Measurements from ENCODE around the gene PDF. TPM values are rescaled to one million over a fixed set of nuclear protein-coding genes. Genes with fewer than 3 reads are reported as not detected.
"Not testable (repeated sequence)": the region's sequence is repeated elsewhere in the genome, so short reads cannot be mapped to it uniquely, and the experiment has no call there.

The PDF gene
- total RNA-seq, 1 donor from 2014 or later, result 15.1 TPM

DNA sequence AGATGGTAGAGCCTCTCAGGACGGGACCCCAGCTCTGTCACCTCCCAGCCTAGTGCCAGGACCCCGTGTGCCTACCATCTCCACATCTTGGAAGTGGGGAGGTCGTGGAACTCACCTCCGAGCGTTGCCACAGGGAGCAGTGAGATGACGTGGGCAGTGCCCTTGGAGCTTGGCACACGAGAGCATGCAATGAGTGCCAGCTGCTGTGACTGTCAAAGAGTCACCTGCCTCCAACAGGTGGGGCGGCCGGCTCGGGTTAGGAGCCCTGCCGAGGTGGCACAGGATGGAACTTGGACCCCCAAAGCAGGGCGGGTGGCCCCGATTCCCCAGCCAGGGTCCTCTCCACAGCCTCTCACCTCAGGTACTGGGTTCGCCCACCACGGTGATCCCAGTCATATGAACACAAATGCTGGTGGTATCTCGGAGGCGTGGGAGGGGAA lies 13.8 kb downstream of the PDF start:
- no peak for DNase-seq (ENCODE audit: low spot score)

GRCh38 chr16:69315486-69316311 lies 14.7 kb downstream of the PDF start:
- no peak for DNase-seq (ENCODE audit: low spot score)

DNA sequence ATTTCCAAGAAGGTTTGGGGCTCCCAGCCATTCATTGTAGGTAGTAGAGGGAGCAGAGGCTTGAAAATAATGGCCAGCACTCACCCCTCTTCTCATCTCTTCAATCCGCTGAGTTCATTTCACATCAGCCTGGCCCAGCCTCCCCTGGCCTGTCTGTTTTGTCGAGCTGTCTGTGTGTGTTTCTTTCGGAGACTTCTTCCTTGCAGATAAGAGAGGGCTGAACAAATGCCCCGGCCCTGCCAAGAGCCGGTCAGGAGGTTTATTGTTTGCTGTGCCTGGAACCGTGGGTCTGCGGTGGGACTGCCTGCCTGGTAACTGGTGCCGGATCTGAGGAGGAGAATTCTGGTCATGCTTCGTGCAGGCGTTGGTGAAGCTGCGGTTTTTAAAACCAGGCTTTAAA lies 15.9 kb downstream of the PDF start:
- no peak for DNase-seq (ENCODE audit: low spot score)

DNA sequence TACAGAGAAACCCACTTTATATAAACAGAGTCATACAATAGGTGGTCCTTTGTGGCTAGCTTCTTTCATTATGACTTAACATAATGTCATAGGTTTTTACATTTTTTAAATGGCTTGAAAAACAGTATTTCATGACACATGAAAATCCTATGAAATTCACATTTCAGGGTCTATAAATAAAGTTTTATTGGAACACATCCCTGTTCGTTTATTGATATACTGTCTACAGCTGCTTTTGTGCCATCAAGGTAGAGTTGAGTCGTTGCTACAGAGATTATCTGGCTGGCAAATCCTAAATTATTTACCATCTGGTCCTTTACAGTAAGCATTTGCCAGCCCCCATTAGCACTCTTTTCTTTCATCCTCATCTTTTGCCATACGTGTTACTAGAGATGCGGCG lies 16.9 kb downstream of the PDF start:
- DNase-seq (ENCODE audit: low spot score), result no peak

- no peak for DNase-seq (ENCODE audit: low spot score)
These were observed 18.6 kb downstream of the PDF start for GRCh38 chr16:69311533-69312387.

DNA sequence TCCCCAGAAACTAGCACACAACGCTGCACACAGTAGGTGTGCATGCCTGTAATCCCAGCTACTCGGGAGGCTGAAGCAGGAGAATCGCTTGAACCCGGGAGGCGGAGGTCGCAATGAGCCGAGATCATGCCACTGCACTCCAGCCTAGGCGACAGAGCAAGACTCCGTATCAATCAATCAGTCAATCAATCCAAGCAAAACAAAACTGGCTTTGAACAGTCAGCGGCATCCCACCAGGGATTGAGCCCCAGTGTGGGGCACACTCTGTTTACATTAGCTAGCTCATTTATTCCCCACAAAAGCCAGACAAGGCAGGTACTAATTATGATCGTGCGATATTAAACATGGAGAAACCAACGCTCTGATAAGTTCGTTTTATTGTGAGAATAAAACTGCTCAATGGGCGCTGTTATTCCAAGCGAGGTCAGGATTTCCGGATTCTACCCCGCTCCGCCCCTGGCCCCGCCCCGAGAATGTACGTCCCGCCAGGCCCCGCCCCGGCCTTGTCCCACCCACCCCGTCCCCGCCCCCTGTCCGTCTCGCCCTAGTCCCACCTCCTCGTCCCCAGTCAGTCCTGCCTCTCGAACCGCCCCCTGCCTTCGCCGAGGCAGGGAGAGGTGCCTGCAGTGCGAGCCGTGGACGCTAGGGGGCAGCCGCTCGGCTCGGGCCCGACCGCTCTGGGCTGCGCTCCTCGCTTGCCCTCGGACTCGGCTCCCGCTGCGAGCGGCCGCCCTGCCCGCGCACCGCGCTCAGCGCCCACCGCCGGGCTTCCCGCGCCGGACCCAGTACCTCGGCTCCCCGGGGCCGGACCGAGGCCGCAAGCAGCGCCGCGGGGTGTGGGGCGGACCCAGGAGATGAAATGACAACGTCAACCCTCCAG lies 19.5 kb downstream of the PDF start, which contains the start of gene VPS4A:
Gene VPS4A, plus strand, starts transcription at position 698 of the 880 bp plus-strand sequence. Its CDS starts 162 bp downstream, at position 860.
- DNase-seq (ENCODE audit: low spot score), result peak; percentile 96

DNA sequence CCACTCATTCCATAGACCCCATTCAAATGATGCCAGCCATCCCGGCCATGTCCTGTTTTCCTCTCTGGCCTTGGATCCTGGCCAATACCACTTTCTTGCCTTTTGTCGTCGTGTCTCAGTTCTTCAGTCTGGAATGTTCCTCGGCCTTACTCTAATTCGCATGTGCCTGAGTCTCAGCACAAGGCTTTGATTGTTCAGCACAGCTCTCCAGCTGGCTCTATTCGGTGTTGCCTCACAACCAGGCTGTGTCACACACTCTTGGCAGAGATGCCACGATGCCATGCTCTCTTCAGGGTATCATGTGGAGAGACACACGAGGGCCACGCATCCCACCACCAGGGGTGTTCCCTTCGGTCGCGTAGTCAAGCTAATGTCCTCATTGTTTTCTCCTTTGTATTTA lies 21.1 kb downstream of the PDF start:
- DNase-seq (ENCODE audit: low spot score), result no peak

DNA sequence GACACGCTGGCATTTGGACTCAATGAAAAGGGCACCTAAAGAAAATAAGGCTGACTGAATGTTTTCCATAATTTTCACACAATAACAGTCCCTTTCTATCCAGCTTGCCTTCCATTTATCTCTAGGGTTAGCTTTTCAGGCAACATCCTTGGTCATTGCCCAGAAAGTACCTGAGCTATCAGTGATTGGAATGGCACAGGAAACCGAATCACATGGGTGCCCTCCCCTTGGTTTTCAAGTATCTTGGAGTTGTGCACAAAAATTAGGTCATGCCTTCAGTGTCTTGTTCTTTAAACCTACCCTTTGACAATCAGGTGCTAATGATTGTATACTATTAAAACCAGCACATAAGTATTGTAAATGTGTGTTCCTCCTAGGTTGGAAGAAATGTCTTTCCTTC lies 22.5 kb downstream of the PDF start:
- no peak for DNase-seq (ENCODE audit: low spot score)

DNA sequence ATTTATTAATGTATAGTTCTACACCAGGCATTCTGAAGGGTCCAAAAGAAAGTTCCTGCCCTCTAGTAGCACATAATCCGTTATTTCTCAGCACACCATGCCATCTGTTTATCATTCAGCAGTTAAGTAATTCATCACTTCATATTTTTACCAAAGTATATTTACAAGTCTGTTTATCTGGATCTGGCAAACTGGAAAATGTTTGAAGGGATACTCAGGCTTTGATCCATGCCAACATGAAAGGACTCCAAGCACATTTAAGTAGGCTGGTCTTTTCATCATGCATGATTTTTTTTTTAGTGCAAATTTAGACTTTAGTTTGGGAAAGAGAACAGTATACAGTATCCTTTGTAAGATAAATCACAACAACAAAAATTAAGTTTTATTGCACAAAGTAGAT lies 23.3 kb downstream of the PDF start:
- no peak for DNase-seq (ENCODE audit: low spot score)

DNA sequence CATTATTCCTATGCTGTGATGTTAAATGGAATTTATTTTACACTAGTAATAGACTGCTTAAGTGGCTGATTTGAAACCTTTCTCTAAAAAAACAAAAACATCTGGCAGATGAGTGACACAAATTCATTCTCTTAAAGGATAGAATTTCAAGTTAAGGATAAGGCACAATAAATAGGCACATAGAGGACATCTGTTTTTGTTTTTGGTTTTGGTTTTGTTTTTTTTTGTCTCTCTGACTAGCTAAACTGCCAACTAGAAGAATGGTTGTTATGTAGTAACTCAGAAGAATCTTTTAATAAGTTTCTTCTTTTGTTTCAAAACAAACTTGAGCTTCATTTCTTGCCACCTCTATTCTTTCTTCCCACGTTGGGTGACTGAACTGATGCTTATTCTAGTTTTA lies 24.4 kb downstream of the PDF start:
- no peak for DNase-seq (ENCODE audit: low spot score)

DNA sequence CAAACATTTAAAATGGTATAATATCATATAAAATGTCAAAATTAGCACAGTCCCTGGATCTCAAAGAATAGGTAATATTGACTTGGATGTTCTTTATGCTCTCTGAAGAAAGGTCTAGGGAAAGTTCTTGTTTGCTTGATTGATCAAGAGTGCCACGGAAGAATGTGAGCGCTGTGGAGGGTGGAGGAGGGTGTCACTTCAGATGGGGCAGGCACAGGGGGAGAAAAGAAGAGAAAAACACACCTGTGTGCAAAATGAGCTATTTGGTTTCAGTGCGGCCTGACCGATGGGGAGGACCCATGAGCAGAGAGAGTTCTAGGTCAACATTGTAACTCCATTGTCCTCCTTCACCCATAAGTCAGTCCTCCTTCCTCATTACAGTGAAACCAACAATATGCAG lies 28.1 kb downstream of the PDF start:
- no peak for DNase-seq (ENCODE audit: low spot score)

DNA sequence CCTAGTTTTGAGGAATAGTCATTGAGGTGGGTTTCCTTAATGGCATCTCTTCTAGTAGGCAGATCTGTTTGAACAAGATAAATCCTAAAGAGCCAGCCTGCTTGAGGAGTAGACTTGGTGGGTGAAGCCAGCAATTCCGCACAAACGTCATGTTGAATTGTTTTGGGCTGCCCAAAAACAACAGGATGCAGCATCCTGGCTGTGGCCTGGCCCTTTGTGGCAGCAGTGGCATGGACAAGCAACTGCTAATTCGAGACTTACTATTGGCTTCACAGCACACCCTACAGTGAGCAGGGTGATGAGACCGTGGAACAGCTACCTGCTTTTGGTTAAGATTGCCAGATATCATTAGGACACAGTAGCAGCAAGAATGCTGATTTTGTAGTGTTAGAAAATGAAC lies 28.5 kb downstream of the PDF start:
- DNase-seq (ENCODE audit: low spot score), result no peak

- no peak for DNase-seq (ENCODE audit: low spot score)
These were observed 29.2 kb downstream of the PDF start for GRCh38 chr16:69301187-69301586.

- no peak for DNase-seq (ENCODE audit: low spot score)
These were observed 32.1 kb downstream of the PDF start for GRCh38 chr16:69298261-69298660.

DNA sequence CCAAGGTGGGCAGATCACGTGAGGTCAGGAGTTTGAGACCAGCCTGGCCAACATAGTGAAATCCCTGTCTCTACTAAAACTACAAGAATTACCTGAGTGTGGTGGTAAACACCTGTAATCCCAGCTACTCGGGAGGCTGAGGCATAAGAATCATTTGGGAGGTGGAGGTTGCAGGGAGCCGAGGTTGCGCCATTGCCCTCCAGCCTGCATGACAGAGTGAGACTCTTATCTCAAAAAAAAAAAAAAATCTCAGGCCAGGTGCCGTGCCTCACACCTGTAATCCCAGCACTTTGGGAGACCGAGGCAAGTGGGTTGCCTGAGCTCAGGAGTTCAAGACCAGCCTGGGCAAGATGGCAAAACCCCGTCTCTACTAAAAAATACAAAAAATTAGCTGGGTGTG lies 33.6 kb downstream of the PDF start:
- DNase-seq (ENCODE audit: low spot score), result not testable (repeated sequence)

GRCh38 chr16:69294051-69294450 lies 36.3 kb downstream of the PDF start:
- DNase-seq (ENCODE audit: low spot score), result no peak

DNA sequence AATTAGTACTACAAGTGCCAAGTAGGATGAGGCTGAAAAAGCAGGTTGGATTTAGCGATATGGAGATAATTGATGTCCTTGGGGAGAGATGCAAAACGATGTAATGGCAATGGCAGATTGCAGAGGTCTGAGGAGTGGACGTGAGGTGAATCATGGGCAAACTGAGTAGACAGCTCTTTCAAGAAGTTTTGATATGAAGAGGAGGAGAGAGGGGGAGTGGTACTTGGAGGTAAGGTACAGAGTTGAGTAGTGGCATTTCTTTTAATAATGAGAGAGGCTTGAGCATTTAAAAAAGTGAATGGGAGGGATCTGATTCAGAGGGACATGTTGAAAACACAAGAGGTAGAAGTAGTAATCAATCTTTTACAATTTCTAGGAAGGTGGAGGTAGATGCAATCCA lies 37.0 kb downstream of the PDF start:
- DNase-seq (ENCODE audit: low spot score), result no peak

DNA sequence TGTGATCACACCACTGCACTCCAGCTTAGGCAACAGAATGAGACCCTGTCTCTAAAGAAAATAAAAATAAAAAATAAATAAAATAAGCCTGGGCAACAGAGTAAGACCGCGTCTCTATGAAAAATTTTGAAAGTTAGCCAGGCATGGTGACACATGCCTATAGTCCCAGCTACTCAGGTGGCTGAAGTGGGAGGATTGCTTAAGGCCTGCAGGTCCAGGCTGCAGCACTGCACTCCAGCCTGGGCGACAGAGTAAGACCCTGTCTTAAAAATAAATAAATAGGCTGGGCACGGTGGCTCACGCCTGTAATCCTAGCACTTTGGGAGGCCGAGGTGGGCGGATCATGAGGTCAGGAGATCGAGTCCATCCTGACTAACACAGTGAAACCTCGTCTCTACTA lies 38.7 kb downstream of the PDF start:
- DNase-seq (ENCODE audit: low spot score), result not testable (repeated sequence)

- peak; percentile 48 for DNase-seq (ENCODE audit: low spot score)
These were observed 43.3 kb downstream of the PDF start for GRCh38 chr16:69286941-69287713.

- DNase-seq (ENCODE audit: low spot score), result no peak
These were observed 45.1 kb downstream of the PDF start for GRCh38 chr16:69285240-69285639.

DNA sequence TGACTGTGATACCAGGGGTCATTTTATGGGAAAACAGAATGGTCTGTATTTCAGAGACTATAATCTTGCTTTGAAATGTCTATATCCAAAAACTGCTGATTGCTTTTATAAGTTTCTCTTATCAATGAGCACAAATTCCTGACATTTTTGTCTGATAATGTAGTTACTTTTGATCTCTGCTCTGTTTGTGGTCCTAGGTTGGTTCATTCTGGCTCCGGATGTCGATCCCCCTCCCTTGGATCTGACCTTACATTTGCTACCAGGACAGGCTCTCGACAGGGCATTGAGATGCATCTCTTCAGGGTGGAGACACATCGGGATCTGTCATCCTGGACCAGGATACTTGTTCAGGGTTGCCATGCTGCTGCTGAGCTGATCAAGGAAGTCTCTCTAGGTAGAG lies 46.5 kb downstream of the PDF start:
- no peak for DNase-seq (ENCODE audit: low spot score)
